Progenitor cell of endocrine pancreas (in vitro differentiated cells): ENCODE results near the gene AP2B1. TPM values are rescaled to one million over a fixed set of nuclear protein-coding genes. Genes with fewer than 3 reads are reported as not detected.

Experiments used
- DNase-seq: peaks from one replicate; pipeline ENCODE4 v3.0.0; 2021; ENCODE audit warnings: low spot score; ENCODE audit not compliant: unreplicated experiment
- H3K27ac Mint-ChIP-seq: 2 replicates; pipeline ENCODE4 v1.8.0; 2021; ENCODE audit warnings: mild to moderate bottlenecking, moderate library complexity, mixed read lengths
- H3K27me3 Mint-ChIP-seq: 2 replicates; pipeline ENCODE4 v1.8.0; 2021; ENCODE audit warnings: mixed read lengths
- H3K36me3 Mint-ChIP-seq: 2 replicates; pipeline ENCODE4 v1.8.0; 2022; ENCODE audit warnings: mixed read lengths; ENCODE audit not compliant: insufficient read depth
- H3K4me1 Mint-ChIP-seq: 2 replicates; pipeline ENCODE4 v1.8.0; 2021; ENCODE audit warnings: low read depth, mixed read lengths
- H3K4me3 Mint-ChIP-seq: 2 replicates; pipeline ENCODE4 v1.8.0; 2021; ENCODE audit warnings: low read depth, mild to moderate bottlenecking, moderate library complexity, mixed read lengths
- H3K9me3 Mint-ChIP-seq: 2 replicates; pipeline ENCODE4 v1.8.0; 2021; ENCODE audit warnings: low read depth, mixed read lengths
- total RNA-seq: library from RNA; stranded (reverse); gene quantifications from 2 replicates; pipeline ENCODE4 v1.2.1, GENCODE V29; 2021
- TF ChIP-seq, protein P1 (sequence below): fragments of 200-600 bp; sonication (generic); IDR thresholded peaks from one replicate; pipeline ENCODE4 v1.5.0; 2021; ENCODE audit warnings: antibody characterized with exemption, mild to moderate bottlenecking; ENCODE audit not compliant: unreplicated experiment

The AP2B1 gene
- total RNA-seq, 1 donor from 2014 or later: 194 TPM

DNA sequence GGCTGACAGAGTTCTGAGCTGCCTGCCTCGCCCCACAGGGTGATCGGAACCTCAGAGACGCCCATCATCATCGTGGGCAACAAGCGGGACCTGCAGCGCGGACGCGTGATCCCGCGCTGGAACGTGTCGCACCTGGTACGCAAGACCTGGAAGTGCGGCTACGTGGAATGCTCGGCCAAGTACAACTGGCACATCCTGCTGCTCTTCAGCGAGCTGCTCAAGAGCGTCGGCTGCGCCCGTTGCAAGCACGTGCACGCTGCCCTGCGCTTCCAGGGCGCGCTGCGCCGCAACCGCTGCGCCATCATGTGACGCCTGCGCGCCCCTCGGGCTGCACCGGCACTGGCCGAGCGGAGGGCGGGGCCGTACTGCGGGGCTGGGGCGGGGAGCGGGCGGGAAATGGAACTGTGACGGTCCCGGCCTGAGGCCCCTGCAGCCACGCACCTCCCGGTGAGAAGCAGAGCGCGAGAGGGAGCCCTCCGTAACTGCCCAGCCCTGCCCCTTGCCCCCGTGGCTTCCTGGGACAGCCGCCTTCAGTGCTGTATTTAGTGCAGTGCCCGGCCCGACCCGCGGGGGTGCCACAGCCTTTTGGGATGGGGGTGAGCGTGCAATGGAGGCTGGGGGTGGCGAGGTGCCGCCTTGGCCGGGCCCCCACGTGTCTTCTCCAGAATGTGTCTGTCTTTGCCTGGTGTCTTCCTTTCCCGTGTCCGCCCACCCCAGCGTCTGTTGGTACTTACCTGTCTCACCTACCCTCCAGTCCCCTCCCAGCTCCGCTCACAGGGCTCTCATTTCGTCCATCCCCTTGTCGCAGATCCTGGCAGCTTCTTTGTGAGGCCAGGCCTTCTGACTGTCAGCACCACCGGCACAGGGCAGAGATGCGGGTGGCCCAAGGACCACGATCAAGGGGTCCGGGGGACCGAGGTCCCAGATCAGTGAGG is 154.1 kb downstream of the AP2B1 start:
- DNase-seq: no peak
- Mint-ChIP-seq H3K4me3 (no peak overlapping the region), H3K27ac (no peak overlapping the region), H3K9me3 (no peaks in the 10 kb centered on the region), H3K36me3 (peaks cover 1% of the 10 kb centered on the region), H3K4me1 (peaks cover 1% of the 10 kb centered on the region), H3K27me3 (peaks cover 37% of the 10 kb centered on the region)
- TF ChIP-seq, protein P1, sequence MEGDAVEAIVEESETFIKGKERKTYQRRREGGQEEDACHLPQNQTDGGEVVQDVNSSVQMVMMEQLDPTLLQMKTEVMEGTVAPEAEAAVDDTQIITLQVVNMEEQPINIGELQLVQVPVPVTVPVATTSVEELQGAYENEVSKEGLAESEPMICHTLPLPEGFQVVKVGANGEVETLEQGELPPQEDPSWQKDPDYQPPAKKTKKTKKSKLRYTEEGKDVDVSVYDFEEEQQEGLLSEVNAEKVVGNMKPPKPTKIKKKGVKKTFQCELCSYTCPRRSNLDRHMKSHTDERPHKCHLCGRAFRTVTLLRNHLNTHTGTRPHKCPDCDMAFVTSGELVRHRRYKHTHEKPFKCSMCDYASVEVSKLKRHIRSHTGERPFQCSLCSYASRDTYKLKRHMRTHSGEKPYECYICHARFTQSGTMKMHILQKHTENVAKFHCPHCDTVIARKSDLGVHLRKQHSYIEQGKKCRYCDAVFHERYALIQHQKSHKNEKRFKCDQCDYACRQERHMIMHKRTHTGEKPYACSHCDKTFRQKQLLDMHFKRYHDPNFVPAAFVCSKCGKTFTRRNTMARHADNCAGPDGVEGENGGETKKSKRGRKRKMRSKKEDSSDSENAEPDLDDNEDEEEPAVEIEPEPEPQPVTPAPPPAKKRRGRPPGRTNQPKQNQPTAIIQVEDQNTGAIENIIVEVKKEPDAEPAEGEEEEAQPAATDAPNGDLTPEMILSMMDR: peak; percentile 18

DNA sequence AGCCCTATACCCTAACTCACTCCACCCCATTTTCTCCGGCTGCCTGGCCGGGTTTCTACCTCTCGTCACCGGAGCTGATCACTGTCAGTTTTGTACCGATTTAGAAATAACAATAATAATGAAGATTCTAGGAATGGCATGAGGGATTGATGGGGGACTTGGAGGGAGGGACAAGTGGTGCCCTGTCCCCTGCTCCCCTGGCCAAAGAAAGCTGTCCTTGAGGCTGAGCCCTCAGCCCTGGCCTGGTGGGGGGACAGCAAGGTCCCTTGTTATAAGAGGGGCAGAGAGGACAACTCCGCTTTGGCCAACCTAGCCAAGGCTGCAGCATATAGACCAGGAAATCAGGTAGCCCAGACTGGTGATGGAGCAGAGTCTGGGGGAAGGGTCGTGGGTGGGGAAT is 155.4 kb downstream of the AP2B1 start:
- peaks cover 1% of the 10 kb centered on the region for H3K36me3 Mint-ChIP-seq
- TF ChIP-seq, protein P1: no peak
- peaks cover 1% of the 10 kb centered on the region for H3K4me1 Mint-ChIP-seq
- H3K4me3 Mint-ChIP-seq: no peak overlapping the region
- DNase-seq: no peak
- H3K9me3 Mint-ChIP-seq: no peaks in the 10 kb centered on the region
- H3K27ac Mint-ChIP-seq: no peak overlapping the region
- H3K27me3 Mint-ChIP-seq: peaks cover 37% of the 10 kb centered on the region

DNA sequence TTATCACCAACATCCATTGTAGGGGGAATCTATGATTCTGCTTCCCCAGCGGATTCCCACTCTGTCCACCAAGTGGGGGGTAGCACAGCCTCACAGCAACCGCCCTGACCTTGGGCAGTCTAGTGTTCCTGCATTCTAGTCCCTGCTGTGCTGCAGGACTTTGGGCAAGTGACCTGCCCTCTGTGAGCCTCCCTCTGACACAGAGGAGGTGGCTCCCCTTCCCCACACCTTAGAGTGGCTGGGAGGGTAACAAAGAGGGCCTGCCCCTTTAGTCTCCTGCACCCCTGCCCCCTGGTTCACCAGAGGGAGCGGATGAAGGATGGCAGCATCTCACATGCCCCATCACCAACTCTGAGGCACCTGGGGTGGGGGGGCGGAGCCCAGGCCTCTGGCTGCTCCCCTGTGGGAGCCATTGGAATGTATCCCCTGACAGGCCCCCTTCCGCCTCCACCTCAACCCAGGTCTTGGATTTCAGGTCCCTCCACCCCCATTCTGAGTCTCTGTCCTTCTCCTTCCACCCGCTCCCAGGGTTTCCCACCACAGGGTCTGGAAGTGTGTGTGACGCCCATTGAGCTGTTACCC is 155.9 kb downstream of the AP2B1 start:
- TF ChIP-seq, protein P1: no peak
- H3K36me3 Mint-ChIP-seq: peaks cover 1% of the 10 kb centered on the region
- H3K27me3 Mint-ChIP-seq: peaks cover 37% of the 10 kb centered on the region
- no peak overlapping the region for H3K4me3 Mint-ChIP-seq
- H3K4me1 Mint-ChIP-seq: peaks cover 1% of the 10 kb centered on the region
- H3K27ac Mint-ChIP-seq: no peak overlapping the region
- no peak for DNase-seq
- H3K9me3 Mint-ChIP-seq: no peaks in the 10 kb centered on the region

DNA sequence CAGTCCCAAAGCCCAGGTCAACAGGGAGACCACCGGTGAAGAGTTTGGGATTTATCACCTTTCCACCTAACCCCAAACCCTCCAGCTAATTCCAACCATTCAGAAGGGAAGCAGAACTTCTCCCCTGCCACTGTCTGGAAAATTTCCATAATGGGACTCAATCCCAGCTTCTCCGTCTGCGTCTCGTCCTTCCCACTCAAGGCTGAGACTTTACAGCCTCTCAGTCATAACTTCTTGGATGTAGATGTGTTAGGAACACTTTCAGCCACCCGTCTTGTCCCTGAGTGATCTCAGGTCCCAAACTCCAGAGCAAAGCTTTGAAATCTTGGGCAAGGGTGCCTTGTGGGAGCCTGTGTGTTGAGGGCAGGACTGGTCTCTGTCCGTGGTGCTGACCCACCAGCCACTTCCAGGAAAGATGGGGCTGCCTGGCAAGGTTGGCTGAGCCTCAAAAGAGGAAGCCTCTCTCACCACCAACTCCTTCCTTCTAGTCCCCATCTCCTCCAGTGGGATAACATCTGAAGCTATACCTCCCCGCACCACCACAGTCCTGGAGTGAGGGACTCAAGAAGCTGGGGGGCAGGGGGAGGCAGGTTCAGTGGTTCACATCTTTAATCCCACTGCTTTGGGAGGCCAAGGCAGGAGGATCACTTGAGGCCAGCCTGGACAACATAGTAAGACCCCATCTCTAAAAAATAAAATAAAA is 156.7 kb downstream of the AP2B1 start:
- Mint-ChIP-seq H3K9me3 (no peaks in the 10 kb centered on the region), H3K27me3 (peaks cover 42% of the 10 kb centered on the region), H3K36me3 (peaks cover 1% of the 10 kb centered on the region), H3K27ac (no peak overlapping the region), H3K4me3 (no peak overlapping the region), H3K4me1 (peaks cover 1% of the 10 kb centered on the region)
- DNase-seq: peak; percentile 52
- TF ChIP-seq, protein P1: no peak

DNA sequence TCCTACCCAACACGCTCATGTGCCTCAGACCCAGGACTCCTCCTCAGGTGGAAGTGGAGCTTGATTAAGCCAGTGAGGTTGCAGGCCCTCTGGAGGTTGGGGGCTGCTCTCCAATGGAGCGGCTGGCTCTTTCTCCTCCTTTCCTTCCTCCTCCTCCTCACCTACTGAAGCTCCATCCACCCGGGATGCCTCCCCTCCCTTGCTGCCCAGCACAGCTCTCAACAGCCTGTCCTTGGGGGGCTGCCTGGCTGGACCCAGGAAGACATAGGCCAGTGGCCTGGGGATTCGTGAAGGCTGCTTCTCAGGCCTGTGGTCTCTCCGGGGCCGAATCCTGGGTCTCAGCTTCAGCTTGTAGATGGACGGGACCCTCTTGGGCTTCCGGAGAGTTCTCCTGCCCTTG is 157.7 kb downstream of the AP2B1 start:
- Mint-ChIP-seq H3K36me3 (no peaks in the 10 kb centered on the region), H3K27me3 (peaks cover 45% of the 10 kb centered on the region), H3K27ac (no peak overlapping the region), H3K4me1 (peaks cover 1% of the 10 kb centered on the region), H3K4me3 (no peak overlapping the region), H3K9me3 (no peaks in the 10 kb centered on the region)
- TF ChIP-seq, protein P1: no peak
- DNase-seq: no peak
